ENCODE measurements around the gene ANGPT4.

DNA sequence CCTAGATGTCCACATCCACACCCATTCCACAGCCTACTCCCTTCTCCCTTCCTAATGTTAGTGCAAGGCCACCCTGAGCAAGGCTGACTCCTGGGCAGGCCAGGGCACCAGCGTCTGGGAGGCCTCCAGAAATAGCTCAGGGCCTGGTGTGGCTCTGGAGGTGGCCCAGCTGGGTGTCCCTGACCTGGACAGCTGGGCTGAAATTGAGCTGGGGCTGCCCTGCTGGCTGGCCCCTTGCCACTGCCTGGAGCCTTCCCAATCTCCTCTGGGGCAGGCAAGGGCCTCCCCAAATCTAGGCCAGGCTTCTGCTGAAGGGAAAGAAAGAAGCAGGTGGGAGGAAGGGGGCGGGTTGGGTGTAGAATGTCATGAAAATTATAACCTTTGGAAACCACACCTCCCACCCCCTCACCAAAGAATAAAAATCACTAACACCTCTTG, 80.5 kb downstream of the ANGPT4 start:
- no peak for TF ChIP-seq TP53 (CRISPR knock-in tag; IDR thresholded peaks at IDR 0.05)
- TF ChIP-seq, protein P1, sequence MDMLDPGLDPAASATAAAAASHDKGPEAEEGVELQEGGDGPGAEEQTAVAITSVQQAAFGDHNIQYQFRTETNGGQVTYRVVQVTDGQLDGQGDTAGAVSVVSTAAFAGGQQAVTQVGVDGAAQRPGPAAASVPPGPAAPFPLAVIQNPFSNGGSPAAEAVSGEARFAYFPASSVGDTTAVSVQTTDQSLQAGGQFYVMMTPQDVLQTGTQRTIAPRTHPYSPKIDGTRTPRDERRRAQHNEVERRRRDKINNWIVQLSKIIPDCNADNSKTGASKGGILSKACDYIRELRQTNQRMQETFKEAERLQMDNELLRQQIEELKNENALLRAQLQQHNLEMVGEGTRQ (CRISPR knock-in tag; IDR thresholded peaks at IDR 0.05): no peak
- TF ChIP-seq, protein P2, sequence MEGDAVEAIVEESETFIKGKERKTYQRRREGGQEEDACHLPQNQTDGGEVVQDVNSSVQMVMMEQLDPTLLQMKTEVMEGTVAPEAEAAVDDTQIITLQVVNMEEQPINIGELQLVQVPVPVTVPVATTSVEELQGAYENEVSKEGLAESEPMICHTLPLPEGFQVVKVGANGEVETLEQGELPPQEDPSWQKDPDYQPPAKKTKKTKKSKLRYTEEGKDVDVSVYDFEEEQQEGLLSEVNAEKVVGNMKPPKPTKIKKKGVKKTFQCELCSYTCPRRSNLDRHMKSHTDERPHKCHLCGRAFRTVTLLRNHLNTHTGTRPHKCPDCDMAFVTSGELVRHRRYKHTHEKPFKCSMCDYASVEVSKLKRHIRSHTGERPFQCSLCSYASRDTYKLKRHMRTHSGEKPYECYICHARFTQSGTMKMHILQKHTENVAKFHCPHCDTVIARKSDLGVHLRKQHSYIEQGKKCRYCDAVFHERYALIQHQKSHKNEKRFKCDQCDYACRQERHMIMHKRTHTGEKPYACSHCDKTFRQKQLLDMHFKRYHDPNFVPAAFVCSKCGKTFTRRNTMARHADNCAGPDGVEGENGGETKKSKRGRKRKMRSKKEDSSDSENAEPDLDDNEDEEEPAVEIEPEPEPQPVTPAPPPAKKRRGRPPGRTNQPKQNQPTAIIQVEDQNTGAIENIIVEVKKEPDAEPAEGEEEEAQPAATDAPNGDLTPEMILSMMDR (IDR thresholded peaks at IDR 0.05): no peak

Measured in WTC11 (cell line).